HepG2 (cell line): ENCODE data around the gene SIGLEC14. TPM values are rescaled to one million over a fixed set of nuclear protein-coding genes. Genes with fewer than 3 reads are reported as not detected.

Experiments used
- ATAC-seq: fragments of 200-7000 bp; cut with Tn5 transposase; 3 replicates; pipeline ENCODE4 v1.9.1; 2020; ENCODE audit warnings: mild to moderate bottlenecking, moderate library complexity
- BruUV-seq: library from RNA; stranded (reverse); fragments of 400-500 nt; replicated peaks from 2 replicates; lab custom pipeline; 2021; lab: Mats Ljungman, UMichigan
- CTCF ChIA-PET: fragments of 300-600 bp; formaldehyde crosslinking; extraction: SDS; loops from one replicate; lab custom pipeline; 2021; ENCODE audit warnings: low total read pairs, inconsistent platforms, low intra/inter-chr PET ratio; lab: Yijun Ruan, JAX
- POLR2A ChIA-PET: fragments of 350-600 bp; sonication (Branson Sonifier 250); formaldehyde crosslinking; loops from one replicate; lab custom pipeline; 2020; ENCODE audit warnings: antibody characterized with exemption, inconsistent platforms; lab: Yijun Ruan, JAX
- DNase-seq: peaks from one replicate; pipeline ENCODE4 v3.0.0-alpha.2; 2015; ENCODE audit warnings: low spot score
- FAIRE-seq: peaks from 3 replicates; lab custom pipeline; 2011; peaks lifted over from hg19 to GRCh38; lab: Jason Lieb, UNC
- H2AFZ ChIP-seq: one replicate; pipeline ENCODE4 v1.6.1; 2011; ENCODE audit warnings: low read length, inconsistent platforms
- H3K27ac ChIP-seq: fragments of 300-600 bp; 3 replicates; pipeline ENCODE4 v1.8.0; 2011; ENCODE audit warnings: mixed run types, mild to moderate bottlenecking, mixed read lengths, low read length, inconsistent platforms; ENCODE audit not compliant: insufficient read depth; ENCODE audit errors: extremely low read length
- H3K27me3 ChIP-seq, 2 experiments: fragments of 200-600 bp in 1 of 2; 2 replicates in 1 of 2; 3 replicates in 1 of 2; pipeline versions ENCODE4 v1.6.0 to v1.8.0; 2011; ENCODE audit warnings: low read length in 2 of 2, mild to moderate bottlenecking in 2 of 2, moderate library complexity in 2 of 2, inconsistent platforms in 1 of 2; ENCODE audit not compliant: insufficient read depth in 2 of 2, control insufficient read depth in 1 of 2
- H3K36me3 ChIP-seq, 2 experiments: fragments of 200-600 bp in 1 of 2; replicated peaks in 1 of 2; 2 replicates in 1 of 2; 3 replicates in 1 of 2; pipeline versions ENCODE4 v1.5.1 to v1.8.0; 2011; ENCODE audit warnings: low read length in 2 of 2, inconsistent platforms in 1 of 2; ENCODE audit not compliant: insufficient read depth in 2 of 2, control insufficient read depth in 1 of 2
- H3K4me1 ChIP-seq: 2 replicates; pipeline ENCODE4 v1.5.1; 2012; ENCODE audit warnings: low read length, inconsistent platforms; ENCODE audit not compliant: insufficient read depth
- H3K4me2 ChIP-seq: 2 replicates; pipeline ENCODE4 v1.6.0; 2011; ENCODE audit warnings: low read depth, low read length, inconsistent platforms
- H3K4me3 ChIP-seq, 3 experiments: fragments of 200-600 bp in 1 of 3; sonication (generic), shearing (Covaris generic) in 1 of 3; replicated peaks in 1 of 3; 2 replicates each; pipeline ENCODE4 v1.5.1; 2011 to 2016; ENCODE audit warnings: low read length in 3 of 3, inconsistent platforms in 2 of 3, low read depth in 2 of 3, mild to moderate bottlenecking in 2 of 3, control low read depth in 1 of 3, mixed read lengths in 1 of 3; ENCODE audit not compliant: insufficient read depth in 1 of 3
- H3K79me2 ChIP-seq: one replicate; pipeline ENCODE4 v1.6.1; 2011; ENCODE audit warnings: low read length, inconsistent platforms; ENCODE audit not compliant: insufficient read depth
- H3K9ac ChIP-seq: 2 replicates; pipeline ENCODE4 v1.6.0; 2011; ENCODE audit warnings: mild to moderate bottlenecking, low read depth, low read length, inconsistent platforms; ENCODE audit not compliant: insufficient read depth
- H3K9me3 ChIP-seq: 2 replicates; pipeline ENCODE4 v1.5.1; 2012; ENCODE audit warnings: mild to moderate bottlenecking, low read length
- H4K20me1 ChIP-seq: 2 replicates; pipeline ENCODE4 v1.6.0; 2011; ENCODE audit warnings: inconsistent platforms, mild to moderate bottlenecking, low read length, moderate library complexity; ENCODE audit not compliant: insufficient read depth
- GABPB1 ChIP-seq: IDR thresholded peaks from 2 replicates; pipeline ENCODE4 v1.6.1; 2016; ENCODE audit warnings: mild to moderate bottlenecking, missing genetic modification reagents, moderate library complexity, missing compliant biosample characterization
- MNT ChIP-seq: fragments of 450-650 bp; IDR thresholded peaks from 2 replicates; pipeline ENCODE4 v1.6.1; 2016
- WGBS: methylation state at CpG from one replicate; pipeline ENCODE4 v1.1.6; 2017; ENCODE audit warnings: low lambda C conversion rate; 5-methylcytosine and 5-hydroxymethylcytosine counted together
- in situ Hi-C: cut with HindIII; loops from 2 replicates; pipeline ENCODE4 v1.10.0; 2017; ENCODE audit warnings: low pct_unique_long_range_greater_than_20kb; ENCODE audit not compliant: extremely low pct_ligation_motif_present
- intact Hi-C: fragments of 100-400 bp; cut with micrococcal nuclease; formaldehyde crosslinking; loops from one replicate; pipeline ENCODE4 v1.10.0; 2022; ENCODE audit not compliant: unreplicated experiment
- polyA plus RNA-seq, 8 experiments: library from polyadenylated mRNA; depleted of rRNA in 3 of 8; stranded (reverse) in 7 of 8; unstranded in 1 of 8; fragments of >200 nt; fragmentation: Illumina TruSeq in 4 of 8; extraction: Trizol in 4 of 8; gene quantifications; 2 replicates each; pipeline versions ENCODE4 v1.2.1 to v1.2.3, GENCODE V29; 2011 to 2016; ENCODE audit warnings: low read depth in 4 of 8, missing spikeins in 1 of 8, mixed read lengths in 1 of 8; ENCODE audit not compliant: insufficient read depth in 1 of 8
- total RNA-seq, 5 experiments: library from RNA; depleted of rRNA; stranded (reverse); fragments of >200 nt; fragmentation: Illumina TruSeq; extraction: Trizol; gene quantifications; 2 replicates each; pipeline ENCODE4 v1.2.3, GENCODE V29; 2016; ENCODE audit warnings: low read depth in 1 of 5

The SIGLEC14 gene
- total and polyA plus RNA-seq, 2 of the 13 experiments (the other 11 are each of a cell fraction or from before 2014, with no cell fraction given), result 0.05 to 0.09 TPM

- H3K27me3 ChIP-seq, result peaks cover 0 to 37% of the 10 kb centered on the region in 2 experiments; a peak in 4 of 5 replicates
These were observed 18.3 kb downstream of the SIGLEC14 start for GRCh38 chr19:51628153-51628939.

More at GRCh38 chr19:51628153-51628939, 18.3 kb downstream of the SIGLEC14 start:
- H2AFZ ChIP-seq, result no peak overlapping the region
- H3K27ac ChIP-seq, result no peak overlapping the region
- DNase-seq (no peak), ATAC-seq (no peak), FAIRE-seq (no peak)
- POLR2A ChIA-PET, result no interaction called here
- H3K4me2 ChIP-seq, result no peak overlapping the region
- in situ Hi-C loops, result loop anchor here (25.0 kb wide), 1 partner anchor 341 kb away; no protein-coding TSS in a partner anchor
- CTCF ChIA-PET, result no interaction called here
- H3K9ac ChIP-seq, result no peak overlapping the region
- H3K9me3 ChIP-seq, result no peaks in the 10 kb centered on the region
- TF ChIP-seq MNT (peak; percentile 91), GABPB1 (CRISPR knock-in tag) (no peak)
- H3K4me3 ChIP-seq, result no peak overlapping the region
- no peaks in the 10 kb centered on the region for H3K4me1 ChIP-seq
- 49% methylated on average over 9 of the region's 14 CpGs for WGBS
- intact Hi-C loops, result no loop called here
- H4K20me1 ChIP-seq, result no peaks in the 10 kb centered on the region
- no peaks in the 10 kb centered on the region for H3K36me3 ChIP-seq
- BruUV-seq, result no TSS peak
- no peaks in the 10 kb centered on the region for H3K79me2 ChIP-seq
